ENCODE measurements around the gene MOXD1. TPM values are rescaled to one million over a fixed set of nuclear protein-coding genes. Genes with fewer than 3 reads are reported as not detected.

The MOXD1 gene
- polyA plus RNA-seq, 1 donor from 2014 or later, result 14.7 TPM

DNA sequence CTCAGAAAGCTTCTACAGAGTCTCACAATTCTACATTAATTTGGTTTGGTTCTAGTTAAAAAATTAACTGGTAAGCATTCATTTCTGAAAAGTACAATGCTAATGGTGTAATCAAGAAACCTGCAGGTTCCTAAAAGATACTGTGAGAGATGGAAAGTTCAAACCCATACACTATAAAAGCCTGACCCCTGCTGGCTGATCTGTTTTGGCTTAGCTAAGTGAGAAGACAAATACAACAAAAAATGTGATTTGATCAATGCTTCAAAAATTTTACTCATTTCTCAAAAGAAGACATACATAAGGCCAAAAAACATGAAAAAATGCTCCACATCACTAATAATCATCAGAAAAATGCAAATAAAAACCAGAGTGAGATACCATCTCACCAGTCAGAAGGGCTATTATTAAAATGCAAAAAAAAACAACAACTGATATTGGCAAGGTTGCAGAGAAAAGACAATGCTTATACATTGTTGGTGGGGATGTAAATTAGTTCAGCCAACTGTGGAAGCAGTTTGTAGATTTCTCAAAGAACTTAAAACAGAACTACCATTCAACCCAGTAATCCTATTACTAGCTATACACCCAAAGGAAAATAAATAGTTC, 102.8 kb downstream of the MOXD1 start:
- no peaks in the 10 kb centered on the region for H3F3A ChIP-seq (ENCODE audit: insufficient read depth, low read length, poor library complexity, severe bottlenecking)
- H3K9me2 ChIP-seq (ENCODE audit: insufficient read depth, low read length), result no peaks in the 10 kb centered on the region
- H3K9ac ChIP-seq (ENCODE audit: low read length), result no peak overlapping the region
- TF ChIP-seq, protein P1, sequence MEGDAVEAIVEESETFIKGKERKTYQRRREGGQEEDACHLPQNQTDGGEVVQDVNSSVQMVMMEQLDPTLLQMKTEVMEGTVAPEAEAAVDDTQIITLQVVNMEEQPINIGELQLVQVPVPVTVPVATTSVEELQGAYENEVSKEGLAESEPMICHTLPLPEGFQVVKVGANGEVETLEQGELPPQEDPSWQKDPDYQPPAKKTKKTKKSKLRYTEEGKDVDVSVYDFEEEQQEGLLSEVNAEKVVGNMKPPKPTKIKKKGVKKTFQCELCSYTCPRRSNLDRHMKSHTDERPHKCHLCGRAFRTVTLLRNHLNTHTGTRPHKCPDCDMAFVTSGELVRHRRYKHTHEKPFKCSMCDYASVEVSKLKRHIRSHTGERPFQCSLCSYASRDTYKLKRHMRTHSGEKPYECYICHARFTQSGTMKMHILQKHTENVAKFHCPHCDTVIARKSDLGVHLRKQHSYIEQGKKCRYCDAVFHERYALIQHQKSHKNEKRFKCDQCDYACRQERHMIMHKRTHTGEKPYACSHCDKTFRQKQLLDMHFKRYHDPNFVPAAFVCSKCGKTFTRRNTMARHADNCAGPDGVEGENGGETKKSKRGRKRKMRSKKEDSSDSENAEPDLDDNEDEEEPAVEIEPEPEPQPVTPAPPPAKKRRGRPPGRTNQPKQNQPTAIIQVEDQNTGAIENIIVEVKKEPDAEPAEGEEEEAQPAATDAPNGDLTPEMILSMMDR (IDR thresholded peaks at IDR 0.05; ENCODE audit: poor library complexity, severe bottlenecking), result peak; percentile 77
- TF ChIP-seq EP300 (conservative IDR thresholded peaks at IDR 0.05; ENCODE audit: poor library complexity, severe bottlenecking), result no peak
- peak; percentile 78 for TF ChIP-seq SMC3 (conservative IDR thresholded peaks at IDR 0.05; ENCODE audit: poor library complexity)
- peak; percentile 71 for TF ChIP-seq RAD21 (conservative IDR thresholded peaks at IDR 0.05)
- no peak for TF ChIP-seq POLR2AphosphoS5 (IDR thresholded peaks at IDR 0.05)
- H3K9me3 ChIP-seq (ENCODE audit: low read length), result no peaks in the 10 kb centered on the region
- no peak overlapping the region for H2AFZ ChIP-seq (ENCODE audit: low read depth, low read length)
- H3K4me2 ChIP-seq (ENCODE audit: low read length), result no peak overlapping the region
- H3K27ac ChIP-seq (ENCODE audit: low read length), result no peak overlapping the region
- no peak overlapping the region for H3K4me3 ChIP-seq (ENCODE audit: low read length)
- H3K27me3 ChIP-seq (ENCODE audit: insufficient read depth, low read depth, low read length), result no peaks in the 10 kb centered on the region
- no peaks in the 10 kb centered on the region for H3K36me3 ChIP-seq (ENCODE audit: insufficient read depth, low read length)
- H3K79me2 ChIP-seq (replicated peaks; ENCODE audit: insufficient read depth, low read length), result no peaks in the 10 kb centered on the region
- H4K20me1 ChIP-seq (ENCODE audit: insufficient read depth), result no peaks in the 10 kb centered on the region

DNA sequence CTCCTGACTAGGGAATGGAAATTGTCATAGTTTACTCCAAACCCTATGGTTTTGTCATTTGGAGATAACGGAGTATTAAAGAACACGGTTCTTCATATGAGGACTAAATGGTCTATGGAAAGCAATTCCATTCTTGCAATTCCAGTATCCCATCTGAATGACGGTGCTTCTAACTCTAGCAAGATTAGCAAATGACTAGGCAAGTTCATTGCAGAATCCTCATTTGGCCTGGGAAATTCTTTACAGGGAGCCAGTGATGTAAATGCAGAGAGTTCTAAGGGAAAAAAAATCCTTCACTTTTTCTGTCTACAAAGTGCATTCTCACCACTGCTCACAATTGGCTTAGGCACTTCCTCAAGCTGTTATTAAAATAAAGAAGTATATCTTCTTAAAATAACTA, 111.5 kb downstream of the MOXD1 start:
- Histone ChIP-seq H2AFZ (ENCODE audit: low read depth, low read length) (no peak overlapping the region), H3K79me2 (replicated peaks; ENCODE audit: insufficient read depth, low read length) (no peaks in the 10 kb centered on the region), H3K9me2 (ENCODE audit: insufficient read depth, low read length) (no peaks in the 10 kb centered on the region), H3K27me3 (ENCODE audit: insufficient read depth, low read depth, low read length) (no peaks in the 10 kb centered on the region), H3F3A (ENCODE audit: insufficient read depth, low read length, poor library complexity, severe bottlenecking) (no peaks in the 10 kb centered on the region), H4K20me1 (ENCODE audit: insufficient read depth) (no peaks in the 10 kb centered on the region), H3K9ac (ENCODE audit: low read length) (no peak overlapping the region), H3K9me3 (ENCODE audit: low read length) (no peaks in the 10 kb centered on the region), H3K4me2 (ENCODE audit: low read length) (no peak overlapping the region), H3K36me3 (ENCODE audit: insufficient read depth, low read length) (no peaks in the 10 kb centered on the region), H3K4me3 (ENCODE audit: low read length) (no peak overlapping the region), H3K27ac (ENCODE audit: low read length) (no peak overlapping the region)
- TF ChIP-seq MXI1 (conservative IDR thresholded peaks at IDR 0.05; ENCODE audit: poor library complexity, severe bottlenecking) (no peak), TAF1 (IDR thresholded peaks at IDR 0.05; ENCODE audit: low read depth) (no peak), EP300 (conservative IDR thresholded peaks at IDR 0.05; ENCODE audit: poor library complexity, severe bottlenecking) (no peak), RAD21 (conservative IDR thresholded peaks at IDR 0.05) (no peak)
- TF ChIP-seq, protein P1 (IDR thresholded peaks at IDR 0.05; ENCODE audit: poor library complexity, severe bottlenecking), result no peak

DNA sequence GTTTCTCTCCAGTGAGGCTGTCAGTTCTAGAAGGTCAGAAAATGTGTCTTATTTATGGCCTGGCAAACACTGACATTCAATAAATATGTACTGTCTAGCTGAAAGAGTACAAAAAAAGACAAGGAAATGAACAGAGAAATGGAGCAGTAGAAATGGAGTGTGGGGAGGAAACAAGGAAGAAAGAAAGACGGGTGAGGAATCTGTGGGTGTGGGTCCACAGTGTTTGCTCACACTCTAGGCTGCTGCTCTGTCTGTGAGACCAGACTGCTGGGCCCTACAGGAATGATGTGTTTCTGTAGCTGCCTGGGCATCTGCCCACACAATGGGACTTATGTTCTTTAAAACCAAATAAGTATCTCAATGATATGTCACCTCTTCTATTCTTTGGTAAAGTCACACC, 114.2 kb downstream of the MOXD1 start:
- TF ChIP-seq SMC3 (conservative IDR thresholded peaks at IDR 0.05; ENCODE audit: poor library complexity) (no peak), TAF1 (IDR thresholded peaks at IDR 0.05; ENCODE audit: low read depth) (no peak), EP300 (conservative IDR thresholded peaks at IDR 0.05; ENCODE audit: poor library complexity, severe bottlenecking) (no peak), RAD21 (conservative IDR thresholded peaks at IDR 0.05) (no peak), MXI1 (conservative IDR thresholded peaks at IDR 0.05; ENCODE audit: poor library complexity, severe bottlenecking) (no peak), POLR2AphosphoS5 (IDR thresholded peaks at IDR 0.05) (no peak), EZH2 (IDR thresholded peaks at IDR 0.05; ENCODE audit: borderline replicate concordance, insufficient read depth, low read length, poor library complexity, severe bottlenecking) (no peak)
- TF ChIP-seq, protein P2, sequence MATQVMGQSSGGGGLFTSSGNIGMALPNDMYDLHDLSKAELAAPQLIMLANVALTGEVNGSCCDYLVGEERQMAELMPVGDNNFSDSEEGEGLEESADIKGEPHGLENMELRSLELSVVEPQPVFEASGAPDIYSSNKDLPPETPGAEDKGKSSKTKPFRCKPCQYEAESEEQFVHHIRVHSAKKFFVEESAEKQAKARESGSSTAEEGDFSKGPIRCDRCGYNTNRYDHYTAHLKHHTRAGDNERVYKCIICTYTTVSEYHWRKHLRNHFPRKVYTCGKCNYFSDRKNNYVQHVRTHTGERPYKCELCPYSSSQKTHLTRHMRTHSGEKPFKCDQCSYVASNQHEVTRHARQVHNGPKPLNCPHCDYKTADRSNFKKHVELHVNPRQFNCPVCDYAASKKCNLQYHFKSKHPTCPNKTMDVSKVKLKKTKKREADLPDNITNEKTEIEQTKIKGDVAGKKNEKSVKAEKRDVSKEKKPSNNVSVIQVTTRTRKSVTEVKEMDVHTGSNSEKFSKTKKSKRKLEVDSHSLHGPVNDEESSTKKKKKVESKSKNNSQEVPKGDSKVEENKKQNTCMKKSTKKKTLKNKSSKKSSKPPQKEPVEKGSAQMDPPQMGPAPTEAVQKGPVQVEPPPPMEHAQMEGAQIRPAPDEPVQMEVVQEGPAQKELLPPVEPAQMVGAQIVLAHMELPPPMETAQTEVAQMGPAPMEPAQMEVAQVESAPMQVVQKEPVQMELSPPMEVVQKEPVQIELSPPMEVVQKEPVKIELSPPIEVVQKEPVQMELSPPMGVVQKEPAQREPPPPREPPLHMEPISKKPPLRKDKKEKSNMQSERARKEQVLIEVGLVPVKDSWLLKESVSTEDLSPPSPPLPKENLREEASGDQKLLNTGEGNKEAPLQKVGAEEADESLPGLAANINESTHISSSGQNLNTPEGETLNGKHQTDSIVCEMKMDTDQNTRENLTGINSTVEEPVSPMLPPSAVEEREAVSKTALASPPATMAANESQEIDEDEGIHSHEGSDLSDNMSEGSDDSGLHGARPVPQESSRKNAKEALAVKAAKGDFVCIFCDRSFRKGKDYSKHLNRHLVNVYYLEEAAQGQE (IDR thresholded peaks at IDR 0.05; ENCODE audit: borderline replicate concordance), result no peak
- TF ChIP-seq, protein P1 (IDR thresholded peaks at IDR 0.05; ENCODE audit: poor library complexity, severe bottlenecking), result no peak
- Histone ChIP-seq H2AFZ (ENCODE audit: low read depth, low read length) (no peak overlapping the region), H3K36me3 (ENCODE audit: insufficient read depth, low read length) (no peaks in the 10 kb centered on the region), H3K4me2 (ENCODE audit: low read length) (no peak overlapping the region), H3K4me3 (ENCODE audit: low read length) (no peak overlapping the region), H3F3A (ENCODE audit: insufficient read depth, low read length, poor library complexity, severe bottlenecking) (no peaks in the 10 kb centered on the region), H3K27me3 (ENCODE audit: insufficient read depth, low read depth, low read length) (no peaks in the 10 kb centered on the region), H3K9me3 (ENCODE audit: low read length) (no peaks in the 10 kb centered on the region), H3K27ac (ENCODE audit: low read length) (no peak overlapping the region), H4K20me1 (ENCODE audit: insufficient read depth) (no peaks in the 10 kb centered on the region), H3K9me2 (ENCODE audit: insufficient read depth, low read length) (no peaks in the 10 kb centered on the region), H3K79me2 (replicated peaks; ENCODE audit: insufficient read depth, low read length) (no peaks in the 10 kb centered on the region), H3K9ac (ENCODE audit: low read length) (no peak overlapping the region)
